Activated CD8-positive, alpha-beta memory T cell treated with anti-CD3 and anti-CD28 coated beads, Interleukin-2, amount 50 U/mL, for 1 hour (primary cell): ENCODE measurements around the gene ZFPM1.

Source experiments
- DNase-seq: peaks from one replicate; pipeline ENCODE4 v3.0.0-alpha.2; 2020; ENCODE audit errors: extremely low read depth

ZFPM1 gene

DNA sequence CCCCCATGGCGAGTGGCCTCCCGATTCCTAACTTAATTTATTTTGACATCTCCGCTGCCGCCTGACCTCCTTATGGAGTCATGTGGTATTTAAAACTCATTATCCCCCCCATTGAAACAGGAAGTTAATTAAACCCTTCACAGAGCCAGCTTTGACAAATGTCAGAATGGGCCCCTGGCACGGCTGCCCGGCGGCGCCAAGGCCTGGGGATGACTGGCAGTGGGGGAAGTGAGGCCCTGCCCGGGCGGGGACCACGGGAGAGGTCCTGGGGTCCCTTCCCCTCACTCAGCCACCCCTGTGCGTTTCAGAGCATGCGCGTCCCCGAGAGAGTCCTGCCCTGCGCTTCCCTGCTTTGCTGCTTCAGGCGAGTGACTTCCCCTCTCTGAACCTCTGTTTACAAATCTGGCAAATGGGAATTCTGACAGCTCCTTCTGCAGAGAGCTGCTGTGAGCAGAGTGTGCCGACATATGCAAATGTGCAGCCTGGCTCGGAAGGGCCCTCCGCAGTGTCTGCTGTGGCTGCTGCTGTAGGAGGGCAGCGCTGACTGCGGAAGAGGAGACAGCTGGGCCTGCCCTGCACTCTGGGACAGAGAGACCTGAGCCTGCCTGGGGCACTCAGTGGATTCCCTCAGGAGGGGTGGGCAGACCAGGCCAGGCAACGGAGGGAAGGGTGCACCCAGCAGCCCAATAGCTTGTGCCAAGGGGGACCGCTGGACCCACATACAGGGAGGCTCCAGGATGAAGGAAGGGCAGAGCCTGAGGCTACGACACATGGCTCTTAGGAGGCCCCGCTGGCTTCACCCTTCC is 4.4 kb upstream of the ZFPM1 start:
- no peak for DNase-seq

DNA sequence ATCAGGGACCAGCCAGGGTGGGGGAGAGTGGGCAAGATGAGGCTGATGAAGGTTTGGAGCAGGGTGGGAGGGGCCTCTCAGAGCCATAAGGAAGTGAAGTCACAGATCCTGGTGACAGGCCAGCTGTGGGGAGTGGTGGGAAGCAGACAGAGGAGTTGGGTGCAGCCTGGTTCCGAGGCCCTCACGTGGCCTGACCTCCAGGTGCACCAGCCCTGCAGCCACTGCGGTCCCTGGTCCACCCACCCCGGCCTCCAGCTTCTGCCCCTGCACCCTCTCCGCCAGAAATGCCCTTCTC is 3.9 kb upstream of the ZFPM1 start:
- DNase-seq, result no peak

DNA sequence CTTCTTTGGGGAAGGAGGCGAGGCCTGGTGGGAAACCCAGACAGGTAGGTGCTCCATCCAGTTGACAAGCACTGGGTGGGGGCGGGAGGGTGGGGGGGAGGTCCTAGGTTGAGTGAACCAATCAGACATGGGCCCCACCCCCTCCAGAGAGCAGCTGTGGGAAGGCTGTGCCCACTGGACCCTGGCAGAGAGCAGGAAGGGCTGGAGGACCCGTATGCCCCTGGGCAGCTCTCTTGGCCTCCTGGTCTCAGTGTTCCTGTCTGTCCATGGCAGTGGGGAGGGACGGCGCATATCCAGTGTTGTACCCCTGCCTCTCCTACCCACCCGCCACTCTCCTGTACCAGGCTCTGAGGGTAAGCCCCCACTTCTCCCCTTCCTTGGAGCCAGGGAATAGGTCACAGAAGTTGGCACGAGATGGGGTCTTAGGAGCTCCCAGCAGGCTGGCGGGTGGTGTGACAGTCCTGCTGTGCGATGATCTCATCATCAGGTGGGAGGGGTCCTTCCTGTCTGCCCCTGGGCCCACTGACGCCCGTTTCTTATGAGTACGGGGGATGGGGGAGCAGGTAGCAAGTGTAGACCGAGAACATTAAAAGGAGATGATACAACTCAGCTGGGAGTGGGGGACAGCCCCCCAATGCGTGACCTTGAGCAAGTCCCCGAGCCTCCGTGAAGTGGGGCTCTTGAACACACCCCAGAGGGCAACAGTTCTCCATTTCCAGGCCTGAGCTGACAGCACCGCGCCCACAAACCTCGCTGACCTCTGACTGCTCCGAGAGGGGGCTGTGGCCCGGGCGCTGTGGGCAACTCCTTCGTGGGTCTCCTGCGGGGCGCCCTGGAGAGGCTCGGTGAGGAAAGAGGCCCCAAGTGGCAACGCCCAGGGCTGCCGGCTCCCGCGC is 1.2 kb upstream of the ZFPM1 start:
- no peak for DNase-seq

DNA sequence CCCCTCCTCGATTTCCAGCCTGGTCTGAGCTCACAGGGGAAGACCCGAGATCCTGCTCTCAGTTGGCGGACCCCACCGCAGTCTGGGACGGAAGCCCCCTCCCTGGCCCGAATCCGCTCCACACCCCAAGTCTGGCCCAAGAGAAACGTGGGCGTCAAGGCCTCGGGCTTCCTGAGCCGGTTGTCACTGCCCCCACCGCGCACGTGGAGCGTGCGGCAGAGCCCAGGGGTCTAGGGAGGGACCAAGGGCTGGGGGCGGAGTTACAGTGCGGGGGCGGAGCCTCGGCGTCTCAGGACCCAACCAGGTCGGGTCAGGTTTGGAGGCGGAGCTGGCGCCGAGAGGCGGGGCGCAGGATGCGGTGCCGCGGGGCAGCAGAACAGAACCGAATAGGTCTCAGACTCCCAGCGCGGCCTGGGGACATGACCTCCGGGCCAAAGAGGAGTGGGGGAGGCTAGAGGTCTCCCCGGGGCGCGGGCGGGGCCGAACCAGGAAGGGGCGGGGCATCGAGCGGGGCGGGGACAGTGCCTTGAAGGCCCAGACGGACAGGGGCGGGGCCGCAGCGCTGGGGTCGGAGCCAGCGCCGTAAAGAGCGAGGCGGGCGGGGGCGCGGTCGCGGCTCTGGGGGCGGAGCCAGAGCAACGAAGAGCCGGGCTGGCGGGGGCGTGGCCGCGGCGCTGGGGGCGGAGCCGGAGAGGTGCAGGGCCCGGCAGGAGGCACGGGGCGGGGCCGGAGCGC is 431 bp upstream of the ZFPM1 start:
- peak; percentile 87 for DNase-seq

DNA sequence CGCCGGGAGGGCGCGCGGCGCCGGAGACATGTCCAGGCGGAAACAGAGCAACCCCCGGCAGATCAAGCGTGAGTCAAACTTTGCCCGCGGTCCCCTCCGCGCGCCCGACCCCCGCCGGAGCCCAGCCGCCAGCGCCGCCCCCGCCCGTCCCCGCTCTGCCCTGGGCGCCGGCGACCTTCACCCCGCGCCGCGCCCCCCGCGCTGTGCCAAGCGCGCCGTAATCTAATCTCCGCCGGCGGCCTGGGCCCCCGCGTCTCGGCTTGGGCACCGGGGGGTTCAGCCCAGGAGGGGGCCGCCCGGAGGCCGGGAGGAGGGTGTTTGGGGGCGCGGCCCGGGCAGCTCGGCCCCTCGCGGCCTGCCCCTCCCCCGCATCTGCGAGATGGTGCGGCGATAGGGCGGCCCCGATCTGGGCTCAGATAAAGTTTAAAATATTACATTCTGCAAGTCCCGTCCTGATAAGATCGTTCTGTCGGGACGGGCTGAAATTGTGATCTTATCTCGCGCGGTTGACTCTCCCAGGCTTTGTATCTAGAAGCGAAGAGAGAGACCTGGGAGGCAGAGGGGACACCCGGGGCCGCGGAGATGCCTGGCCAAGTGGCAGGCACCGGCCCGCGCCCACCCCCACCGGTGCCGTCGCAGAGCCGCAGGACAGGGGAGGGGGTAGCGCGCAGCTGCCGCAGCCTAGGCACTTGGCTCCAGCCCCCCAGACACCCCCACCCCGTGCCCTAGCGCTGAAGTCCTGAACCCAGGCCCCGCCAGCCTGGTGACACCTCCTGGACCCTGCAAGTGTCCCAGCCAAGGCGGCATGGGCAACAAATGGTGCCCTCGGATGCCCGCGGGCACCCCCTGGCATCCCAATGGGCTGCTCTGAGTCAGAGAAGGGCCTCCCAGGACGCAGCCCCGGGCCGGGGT is 787 bp downstream of the ZFPM1 start:
- no peak for DNase-seq

DNA sequence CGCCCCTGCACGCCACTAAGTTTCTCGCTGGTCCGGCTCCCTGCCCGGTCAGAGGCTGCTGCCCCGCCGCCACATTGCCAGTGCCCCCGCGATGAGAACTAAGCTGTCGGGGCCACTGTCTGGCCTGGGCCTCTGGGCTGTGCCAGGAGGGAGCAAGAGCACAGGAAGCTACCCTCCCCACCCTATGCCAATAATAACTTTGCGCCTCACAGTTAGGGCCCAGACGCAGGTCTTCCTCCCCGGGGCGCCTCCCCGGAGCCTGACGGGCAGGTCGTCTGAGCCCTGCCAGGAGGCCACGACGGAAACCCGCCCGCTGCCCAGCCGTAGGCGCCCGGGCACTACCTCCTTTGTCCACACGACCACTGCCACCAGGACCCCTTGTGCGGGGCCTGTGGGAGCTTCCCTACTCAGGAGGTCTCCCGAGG is 1.5 kb downstream of the ZFPM1 start:
- no peak for DNase-seq

DNA sequence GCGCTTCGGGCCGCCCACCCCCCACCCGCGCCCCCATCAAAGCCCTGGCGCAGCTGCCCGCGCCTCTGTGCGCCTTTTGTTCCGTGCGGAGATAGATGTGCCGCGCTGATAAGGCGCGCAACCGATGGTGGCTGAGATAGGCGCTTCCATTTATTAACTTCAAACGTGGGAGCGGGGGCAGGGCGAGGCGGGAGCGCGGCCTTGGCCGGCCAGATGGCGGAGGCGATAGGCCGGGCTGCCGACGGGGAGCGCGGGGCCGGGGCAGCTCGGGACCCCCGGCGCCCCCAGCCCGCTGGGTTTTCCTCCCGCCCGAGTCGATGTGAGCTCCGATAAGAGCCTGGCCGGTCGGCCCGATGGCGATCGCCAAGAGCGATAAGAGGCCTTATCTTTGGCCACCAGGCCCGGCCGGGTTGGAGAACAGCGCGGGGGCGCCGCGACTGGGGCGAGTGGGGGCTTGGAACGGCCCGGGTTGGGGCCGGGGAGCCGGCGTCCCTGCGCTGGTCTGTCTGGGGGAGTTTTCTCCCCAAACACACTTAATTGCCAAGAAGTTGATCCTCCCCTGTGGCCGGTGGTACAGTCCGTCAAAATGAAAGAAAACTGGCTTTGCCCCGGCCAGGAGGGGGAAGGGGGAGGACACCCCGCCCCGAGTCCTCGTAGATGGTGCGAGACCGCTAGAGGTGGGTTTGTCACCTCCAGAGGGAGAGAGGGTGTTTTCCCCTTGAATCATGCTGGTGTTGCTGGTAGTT is 2.7 kb downstream of the ZFPM1 start:
- DNase-seq, result peak; percentile 61

DNA sequence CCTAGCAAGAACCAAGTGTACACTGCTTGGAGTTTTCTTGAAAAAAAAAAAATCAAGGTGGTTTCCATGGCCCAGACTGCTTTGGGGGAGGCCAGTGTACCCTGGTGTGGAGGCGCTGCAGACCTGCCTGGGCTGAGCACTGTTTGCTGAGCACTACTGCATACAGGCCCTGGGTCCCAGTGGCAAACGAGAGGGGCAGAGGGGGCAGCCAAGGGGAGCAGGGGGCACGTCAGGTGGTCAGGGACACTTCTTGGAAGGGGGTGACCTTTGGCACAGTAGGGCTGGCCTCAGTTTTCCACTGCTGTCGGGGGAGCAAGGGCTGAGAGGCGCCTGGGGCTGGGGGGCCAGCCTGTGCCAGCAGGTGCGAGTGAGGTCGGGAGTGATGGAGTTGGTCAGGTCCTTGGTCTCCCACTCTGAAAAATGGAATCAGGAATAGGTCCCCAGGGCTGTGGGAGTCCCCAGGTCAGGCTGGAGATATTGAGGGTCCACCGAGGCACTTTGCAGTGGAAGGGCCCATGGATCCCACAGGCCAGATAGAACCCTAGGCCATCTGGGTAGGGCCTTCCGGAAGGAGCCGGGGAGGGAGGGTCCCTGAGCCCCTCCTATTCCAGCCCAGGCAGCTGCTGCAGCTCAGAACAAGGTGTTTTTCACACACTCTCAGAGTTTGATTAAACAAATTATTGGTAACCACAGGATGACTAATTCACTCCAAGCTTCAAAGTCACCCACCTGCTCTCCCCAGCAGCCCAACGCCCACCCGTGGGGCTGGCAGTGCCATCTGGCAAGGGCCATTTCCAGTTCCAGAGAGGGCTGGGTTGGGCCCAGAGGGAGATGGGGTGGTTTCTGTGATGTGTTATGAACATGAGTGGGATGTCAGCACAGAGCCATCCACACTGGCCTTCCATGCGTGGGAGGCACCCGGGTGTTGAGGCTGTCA is 3.5 kb downstream of the ZFPM1 start:
- no peak for DNase-seq

DNA sequence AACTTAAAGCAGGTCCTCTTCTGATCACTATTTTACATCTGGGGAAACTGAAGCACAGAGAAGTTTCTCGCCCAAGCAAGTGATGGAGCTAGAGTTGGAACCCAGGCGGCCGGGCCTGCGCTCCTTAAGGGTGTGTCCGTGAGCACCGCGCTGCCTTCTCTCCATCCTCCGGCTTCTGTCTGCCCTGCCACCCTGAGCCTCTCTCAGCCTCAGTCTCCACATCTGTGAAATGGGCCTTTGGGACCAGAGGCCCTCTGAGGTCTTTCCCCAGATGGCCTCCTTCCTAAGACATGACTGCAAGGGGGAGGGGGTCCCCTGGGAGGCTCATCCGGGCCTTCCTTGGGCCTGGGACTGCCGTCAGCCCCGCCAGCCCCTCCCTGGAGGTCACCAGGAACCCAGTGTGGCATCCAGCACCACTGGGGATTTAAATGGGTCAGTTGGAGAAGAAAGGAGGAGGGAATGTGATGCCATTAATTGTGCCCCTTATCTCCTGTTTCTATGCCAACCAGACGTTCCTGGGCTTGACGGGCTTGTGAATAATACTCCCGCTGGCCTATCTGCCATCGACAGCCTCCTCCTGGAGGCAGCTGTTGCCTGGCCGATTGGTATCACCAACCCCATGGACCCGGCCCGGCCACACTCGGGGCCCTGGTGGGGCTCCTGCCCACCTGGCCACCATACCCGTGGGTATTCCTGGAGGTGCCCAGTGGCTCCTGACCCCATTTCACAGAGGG is 5.1 kb downstream of the ZFPM1 start:
- DNase-seq, result no peak

DNA sequence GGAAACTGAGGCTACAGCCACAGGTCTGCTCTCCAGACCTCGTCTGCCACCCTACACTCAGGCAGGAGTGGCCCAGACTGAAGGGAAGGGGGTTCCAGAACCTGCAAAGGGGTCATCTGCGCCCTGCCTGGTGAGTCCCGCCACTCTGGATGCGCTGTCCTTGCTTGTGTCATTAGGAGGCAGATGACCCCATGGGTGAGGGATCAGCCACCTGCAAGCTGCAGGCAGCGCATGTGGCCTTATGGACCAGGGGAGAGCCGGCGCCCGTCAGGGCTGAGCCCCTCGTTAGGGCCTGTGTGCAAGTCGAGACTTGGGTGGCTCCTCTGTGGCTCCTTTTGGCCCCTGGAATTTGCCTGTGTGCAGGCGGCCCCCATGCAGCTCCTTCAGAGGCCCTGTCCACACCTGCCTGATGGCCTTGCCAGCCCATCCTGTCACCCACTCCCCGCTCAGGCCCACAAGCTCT is 5.7 kb downstream of the ZFPM1 start:
- no peak for DNase-seq

DNA sequence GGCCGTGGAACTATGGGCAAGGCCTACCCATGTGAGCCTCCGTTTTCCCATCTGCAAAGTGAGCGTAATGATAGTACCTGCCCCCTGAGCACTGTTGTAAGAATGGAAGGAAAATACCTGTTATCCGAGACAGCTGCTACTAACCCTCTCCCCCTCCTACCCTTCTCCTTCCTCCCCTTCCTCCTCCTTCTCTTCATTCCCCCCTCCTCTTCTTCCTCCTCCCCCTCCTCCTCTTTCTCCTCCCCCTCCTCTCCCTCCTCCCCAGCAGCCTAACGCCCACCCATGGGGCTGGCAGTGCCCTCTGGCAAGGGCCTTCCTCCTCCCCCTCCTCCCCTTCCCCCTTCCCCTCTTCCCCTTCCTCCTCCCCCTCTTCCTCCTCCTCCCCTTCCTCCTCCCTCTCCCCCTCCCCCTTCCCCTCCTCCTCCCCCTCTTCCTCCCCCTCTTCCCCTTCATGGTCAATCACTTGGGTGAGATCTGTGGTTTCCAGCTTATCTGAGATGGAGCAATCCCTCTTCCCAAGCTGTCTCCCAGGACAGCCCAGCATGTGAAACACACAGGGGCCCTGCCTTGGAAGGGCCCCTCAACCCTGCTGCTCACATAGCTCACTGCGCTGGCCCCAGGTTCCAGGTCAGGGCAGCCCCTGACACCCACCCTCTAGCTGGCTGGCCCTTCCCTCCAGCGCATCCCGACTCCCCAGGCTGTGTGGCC is 6.4 kb downstream of the ZFPM1 start:
- DNase-seq, result no peak

DNA sequence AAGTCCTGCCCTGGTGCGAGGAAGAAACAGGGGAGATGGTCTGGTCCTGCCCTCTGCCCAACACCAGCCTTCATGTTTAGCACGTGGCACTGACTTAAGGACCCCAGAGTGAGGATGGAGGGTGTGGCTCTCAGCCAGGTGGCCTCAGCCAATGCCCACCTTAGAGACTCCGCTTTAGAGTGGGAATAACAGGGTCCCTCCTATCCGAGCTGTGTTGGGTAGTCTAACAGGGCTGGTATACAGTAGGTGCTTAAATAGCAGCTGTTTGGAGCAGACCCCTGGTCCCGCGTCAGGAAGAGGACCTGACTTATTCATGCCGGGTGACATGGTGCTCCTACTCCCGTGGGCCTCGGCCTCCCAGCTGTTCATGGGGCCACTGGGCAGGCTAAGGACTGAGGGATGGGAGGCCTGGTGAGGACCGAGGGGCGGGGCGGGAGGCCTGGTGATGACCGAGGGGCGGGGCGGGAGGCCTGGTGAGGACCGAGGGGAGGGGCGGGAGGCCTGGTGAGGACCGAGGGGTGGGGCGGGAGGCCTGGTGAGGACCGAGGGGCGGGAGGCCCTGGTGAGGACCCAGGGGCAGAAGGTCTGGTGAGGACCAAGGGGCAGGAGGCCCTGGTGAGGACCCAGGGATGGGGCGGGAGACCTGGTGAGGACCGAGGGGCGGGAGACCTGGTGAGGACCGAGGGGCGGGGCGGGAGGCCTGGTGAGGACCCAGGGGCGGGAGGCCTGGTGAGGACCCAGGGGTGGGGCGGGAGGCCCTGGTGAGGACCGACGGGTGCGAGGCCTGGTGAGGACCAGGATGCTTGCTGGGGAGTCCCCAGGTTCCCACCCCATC is 7.6 kb downstream of the ZFPM1 start:
- no peak for DNase-seq

DNA sequence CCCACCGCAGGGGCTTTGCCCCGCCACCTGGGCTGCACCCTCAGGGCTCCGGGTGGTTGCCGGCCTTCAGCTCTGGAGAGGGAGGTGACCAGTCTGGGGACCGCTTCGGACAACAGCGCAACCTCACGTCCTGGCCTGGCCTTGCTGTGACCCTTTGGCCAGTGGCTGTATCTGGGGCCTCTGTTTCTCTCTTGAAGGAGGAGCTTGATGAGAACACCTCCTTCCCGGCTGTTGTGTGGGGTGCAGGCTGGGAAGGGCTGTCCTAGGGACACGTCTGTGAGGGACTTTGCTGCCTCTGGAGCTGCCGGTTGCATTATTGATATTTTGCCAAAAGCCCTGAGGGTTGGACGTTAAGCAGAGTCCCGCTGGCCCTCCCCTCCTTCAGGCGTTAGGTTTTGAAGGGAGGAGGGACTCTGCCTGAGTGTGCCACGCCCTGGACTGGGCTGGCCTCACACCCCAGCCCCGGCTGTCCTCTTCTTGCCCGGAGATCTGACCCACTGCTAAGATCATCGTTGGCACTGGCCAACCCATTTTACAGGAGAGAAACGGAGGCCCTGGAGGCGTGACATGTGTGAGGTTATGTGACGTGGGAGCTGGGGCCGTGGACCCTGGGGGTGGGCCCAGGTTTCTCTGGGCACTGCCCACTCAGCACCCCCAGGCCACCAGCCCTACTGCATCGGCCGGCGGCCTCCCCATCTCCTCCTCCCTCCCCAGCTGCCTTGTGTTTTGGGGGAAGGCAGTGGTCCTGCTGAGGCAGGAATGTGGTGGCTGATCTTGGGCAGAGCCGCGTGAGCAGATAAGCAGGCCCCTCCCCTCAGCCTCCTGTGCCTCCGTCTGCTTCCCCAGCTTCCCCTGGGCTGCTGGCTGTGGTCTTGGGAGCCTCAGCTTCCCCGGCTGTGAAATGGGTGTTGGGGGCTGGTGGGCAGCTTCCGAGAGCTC is 8.5 kb downstream of the ZFPM1 start:
- DNase-seq, result no peak

DNA sequence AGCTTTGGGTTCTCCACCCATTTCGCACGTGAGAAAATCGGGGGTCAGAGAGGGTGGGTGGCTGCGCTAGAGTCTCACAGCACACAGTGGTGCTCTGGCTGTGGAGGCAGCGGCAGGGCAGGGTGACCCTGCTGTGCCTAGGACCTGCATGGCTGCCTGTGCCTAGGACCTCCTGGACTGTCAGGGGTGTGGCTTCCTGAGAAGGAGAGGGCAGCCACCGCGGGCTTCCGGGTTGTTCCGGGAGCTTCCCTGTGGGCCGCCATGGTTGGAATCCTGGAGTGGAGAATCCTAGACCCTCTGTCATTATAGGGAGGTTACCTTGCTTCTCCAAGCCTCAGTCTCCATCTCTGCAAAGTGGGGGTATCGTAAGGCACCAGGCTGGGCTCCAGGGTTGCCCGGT is 9.3 kb downstream of the ZFPM1 start:
- DNase-seq, result no peak

DNA sequence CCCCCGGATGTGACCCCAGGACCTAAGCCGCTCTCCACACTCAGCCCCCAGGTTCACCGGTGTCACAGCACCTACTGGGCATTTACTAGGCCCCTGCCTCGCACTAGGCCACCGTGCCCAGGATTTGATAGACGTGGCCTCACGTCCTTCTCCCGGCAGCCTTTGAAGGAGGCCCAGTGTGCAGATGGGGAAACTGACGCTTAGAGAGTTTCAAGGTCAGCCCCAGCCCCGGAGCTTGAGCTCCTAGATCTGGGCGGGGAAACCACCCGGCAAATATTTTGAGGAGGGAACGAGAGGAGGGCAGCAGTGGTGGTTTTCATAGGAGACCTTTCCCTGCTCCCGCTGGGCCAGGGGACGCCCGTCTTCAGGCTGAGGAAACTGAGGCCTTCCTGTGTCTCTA is 10.3 kb downstream of the ZFPM1 start:
- DNase-seq, result no peak
